22Rv1 (cell line): Measurements from ENCODE around the gene KMT2A.

ENCODE experiments used
- ZFX ChIP-seq: fragments of 450-650 bp; IDR thresholded peaks from 2 replicates; pipeline ENCODE4 v1.6.1; 2017; ENCODE audit warnings: antibody characterized with exemption, borderline replicate concordance
- TF ChIP-seq, protein P1 (sequence below): fragments of 450-650 bp; IDR thresholded peaks from 2 replicates; pipeline ENCODE4 v1.5.1; 2017; ENCODE audit warnings: mild to moderate bottlenecking

GRCh38 chr11:118441770-118442275 is 5.5 kb downstream of the KMT2A start:
- TF ChIP-seq, protein P1, sequence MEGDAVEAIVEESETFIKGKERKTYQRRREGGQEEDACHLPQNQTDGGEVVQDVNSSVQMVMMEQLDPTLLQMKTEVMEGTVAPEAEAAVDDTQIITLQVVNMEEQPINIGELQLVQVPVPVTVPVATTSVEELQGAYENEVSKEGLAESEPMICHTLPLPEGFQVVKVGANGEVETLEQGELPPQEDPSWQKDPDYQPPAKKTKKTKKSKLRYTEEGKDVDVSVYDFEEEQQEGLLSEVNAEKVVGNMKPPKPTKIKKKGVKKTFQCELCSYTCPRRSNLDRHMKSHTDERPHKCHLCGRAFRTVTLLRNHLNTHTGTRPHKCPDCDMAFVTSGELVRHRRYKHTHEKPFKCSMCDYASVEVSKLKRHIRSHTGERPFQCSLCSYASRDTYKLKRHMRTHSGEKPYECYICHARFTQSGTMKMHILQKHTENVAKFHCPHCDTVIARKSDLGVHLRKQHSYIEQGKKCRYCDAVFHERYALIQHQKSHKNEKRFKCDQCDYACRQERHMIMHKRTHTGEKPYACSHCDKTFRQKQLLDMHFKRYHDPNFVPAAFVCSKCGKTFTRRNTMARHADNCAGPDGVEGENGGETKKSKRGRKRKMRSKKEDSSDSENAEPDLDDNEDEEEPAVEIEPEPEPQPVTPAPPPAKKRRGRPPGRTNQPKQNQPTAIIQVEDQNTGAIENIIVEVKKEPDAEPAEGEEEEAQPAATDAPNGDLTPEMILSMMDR, result no peak
- TF ChIP-seq ZFX, result no peak
